Keratinocyte (primary cell): ENCODE results near the gene EBF3. TPM values are rescaled to one million over a fixed set of nuclear protein-coding genes. Genes with fewer than 3 reads are reported as not detected.

Experiments used
- DNase-seq: peaks from one replicate; pipeline ENCODE4 v3.0.0-alpha.2; 2011; ENCODE audit warnings: low read depth, missing footprints, low spot score
- FAIRE-seq: peaks from 2 replicates; lab custom pipeline; 2011; peaks lifted over from hg19 to GRCh38; lab: Jason Lieb, UNC
- H2AFZ ChIP-seq: 2 replicates; pipeline ENCODE4 v1.6.0; 2012; ENCODE audit warnings: low read length, control low read depth, inconsistent platforms; ENCODE audit not compliant: control insufficient read depth
- H3K27ac ChIP-seq: 2 replicates; pipeline ENCODE4 v1.5.1; 2011; ENCODE audit warnings: low read length; ENCODE audit not compliant: control insufficient read depth, insufficient read depth
- H3K27me3 ChIP-seq: 3 replicates; pipeline ENCODE4 v1.6.0; 2011; ENCODE audit warnings: low read length; ENCODE audit not compliant: control insufficient read depth, insufficient read depth; ENCODE audit errors: extremely low read depth
- H3K36me3 ChIP-seq, 2 experiments: 2 replicates in 1 of 2; 3 replicates in 1 of 2; pipeline ENCODE4 v1.5.1; 2011; ENCODE audit warnings: low read length in 2 of 2, mild to moderate bottlenecking in 1 of 2; ENCODE audit not compliant: control insufficient read depth in 2 of 2, insufficient read depth in 2 of 2; ENCODE audit errors: extremely low read depth in 1 of 2
- H3K4me1 ChIP-seq: 3 replicates; pipeline ENCODE4 v1.5.1; 2011; ENCODE audit warnings: low read length; ENCODE audit not compliant: control insufficient read depth, insufficient read depth; ENCODE audit errors: extremely low read depth
- H3K4me2 ChIP-seq: 3 replicates; pipeline ENCODE4 v1.6.0; 2011; ENCODE audit warnings: low read depth, low read length; ENCODE audit not compliant: control insufficient read depth, insufficient read depth; ENCODE audit errors: extremely low read depth
- H3K4me3 ChIP-seq, 3 experiments: fragments of 200-600 bp in 1 of 3; sonication (generic) in 1 of 3; 2 replicates in 2 of 3; 3 replicates in 1 of 3; pipeline ENCODE4 v1.5.1; 2011 to 2016; ENCODE audit warnings: low read length in 3 of 3, mild to moderate bottlenecking in 3 of 3, control low read depth in 2 of 3, inconsistent platforms in 1 of 3, low read depth in 1 of 3, mixed read lengths in 1 of 3, mixed run types in 1 of 3, moderate library complexity in 1 of 3; ENCODE audit not compliant: control insufficient read depth in 2 of 3, insufficient read depth in 2 of 3; ENCODE audit errors: extremely low read depth in 1 of 3
- H3K79me2 ChIP-seq: 2 replicates; pipeline ENCODE4 v1.6.0; 2012; ENCODE audit warnings: low read length; ENCODE audit not compliant: control insufficient read depth, insufficient read depth
- H3K9ac ChIP-seq: 3 replicates; pipeline ENCODE4 v1.6.0; 2011; ENCODE audit warnings: low read length; ENCODE audit not compliant: control insufficient read depth, insufficient read depth; ENCODE audit errors: extremely low read depth
- H3K9me1 ChIP-seq: 3 replicates; pipeline ENCODE4 v1.6.0; 2011; ENCODE audit warnings: low read length; ENCODE audit not compliant: control insufficient read depth, insufficient read depth; ENCODE audit errors: extremely low read depth
- H3K9me3 ChIP-seq: 2 replicates; pipeline ENCODE4 v1.5.1; 2012; ENCODE audit warnings: low read depth, low read length; ENCODE audit not compliant: control insufficient read depth
- H4K20me1 ChIP-seq: 3 replicates; pipeline ENCODE4 v1.6.0; 2011; ENCODE audit warnings: low read length; ENCODE audit not compliant: control insufficient read depth, insufficient read depth; ENCODE audit errors: extremely low read depth
- EZH2 ChIP-seq: IDR thresholded peaks from one replicate; pipeline ENCODE4 v1.6.1; 2012; ENCODE audit warnings: inconsistent platforms, mild to moderate bottlenecking, low read length, moderate library complexity
- dilution Hi-C: fragments of 300-500 bp; cut with MboI; formaldehyde crosslinking; loops from one replicate; pipeline ENCODE4 v1.7.0; 2020; ENCODE audit warnings: low sequenced_read_pairs; ENCODE audit not compliant: extremely low pct_ligation_motif_present
- polyA plus RNA-seq, 5 experiments: library from polyadenylated mRNA; depleted of rRNA in 3 of 5; stranded (reverse) in 3 of 5; stranded (forward) in 1 of 5; unstranded in 1 of 5; fragments of >200 nt; gene quantifications; 1 replicate in 1 of 5; 2 replicates in 3 of 5; 3 replicates in 1 of 5; pipeline versions ENCODE4 v1.2.1 to v1.2.3, GENCODE V29; 2011 to 2012; ENCODE audit warnings: missing spikeins in 2 of 5, low read depth in 1 of 5, low replicate concordance in 1 of 5
- TF ChIP-seq, protein P1 (sequence below), 3 experiments: IDR thresholded peaks in 1 of 3; conservative IDR thresholded peaks in 1 of 3; optimal IDR thresholded peaks in 1 of 3; 2 replicates in 2 of 3; 3 replicates in 1 of 3; pipeline versions ENCODE3 to v1.5.1; 2011; ENCODE audit warnings: low read length in 3 of 3, mild to moderate bottlenecking in 3 of 3, moderate library complexity in 2 of 3, control low read depth in 1 of 3, inconsistent platforms in 1 of 3; ENCODE audit not compliant: insufficient read depth in 2 of 3; ENCODE audit errors: extremely low read depth in 1 of 3

Gene EBF3
- polyA plus RNA-seq, 1 donor (not counting 4 experiments of a cell fraction or from before 2014, with no cell fraction given) = not detected

DNA sequence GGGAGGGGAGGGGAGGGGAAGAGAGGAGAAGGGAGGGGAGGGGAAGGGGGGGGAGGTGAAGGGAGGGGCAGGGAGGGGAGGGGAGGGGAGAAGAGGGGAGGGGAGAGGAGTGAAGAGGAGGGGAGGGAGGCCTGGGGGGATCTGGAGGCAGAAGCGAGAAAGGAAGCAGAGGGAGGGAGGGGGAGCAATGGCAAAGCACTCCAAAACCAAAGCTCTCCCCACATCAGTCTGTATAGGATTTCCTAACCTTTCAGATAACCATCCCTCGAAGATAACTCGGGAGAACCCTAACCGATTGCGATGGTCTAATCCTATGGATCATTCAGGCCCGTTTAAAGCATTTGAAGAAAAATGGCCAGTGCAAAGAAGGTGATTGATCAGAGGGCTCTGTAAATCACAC lies 19.0 kb downstream of the EBF3 start:
- H3K4me1 ChIP-seq = no peaks in the 10 kb centered on the region
- no peaks in the 10 kb centered on the region for H3K9me1 ChIP-seq
- H2AFZ ChIP-seq = no peak overlapping the region
- DNase-seq = no peak
- no peak overlapping the region for H3K27ac ChIP-seq
- no peaks in the 10 kb centered on the region for H3K27me3 ChIP-seq
- TF ChIP-seq, protein P1, sequence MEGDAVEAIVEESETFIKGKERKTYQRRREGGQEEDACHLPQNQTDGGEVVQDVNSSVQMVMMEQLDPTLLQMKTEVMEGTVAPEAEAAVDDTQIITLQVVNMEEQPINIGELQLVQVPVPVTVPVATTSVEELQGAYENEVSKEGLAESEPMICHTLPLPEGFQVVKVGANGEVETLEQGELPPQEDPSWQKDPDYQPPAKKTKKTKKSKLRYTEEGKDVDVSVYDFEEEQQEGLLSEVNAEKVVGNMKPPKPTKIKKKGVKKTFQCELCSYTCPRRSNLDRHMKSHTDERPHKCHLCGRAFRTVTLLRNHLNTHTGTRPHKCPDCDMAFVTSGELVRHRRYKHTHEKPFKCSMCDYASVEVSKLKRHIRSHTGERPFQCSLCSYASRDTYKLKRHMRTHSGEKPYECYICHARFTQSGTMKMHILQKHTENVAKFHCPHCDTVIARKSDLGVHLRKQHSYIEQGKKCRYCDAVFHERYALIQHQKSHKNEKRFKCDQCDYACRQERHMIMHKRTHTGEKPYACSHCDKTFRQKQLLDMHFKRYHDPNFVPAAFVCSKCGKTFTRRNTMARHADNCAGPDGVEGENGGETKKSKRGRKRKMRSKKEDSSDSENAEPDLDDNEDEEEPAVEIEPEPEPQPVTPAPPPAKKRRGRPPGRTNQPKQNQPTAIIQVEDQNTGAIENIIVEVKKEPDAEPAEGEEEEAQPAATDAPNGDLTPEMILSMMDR (optimal IDR thresholded peaks at IDR 0.05 in 1 of 3, IDR thresholded peaks at IDR 0.05 in 1 of 3, conservative IDR thresholded peaks at IDR 0.05 in 1 of 3; ENCODE audit: extremely low read depth in 1 of 3, insufficient read depth in 2 of 3, low read length in 3 of 3) = no peak
- no peak for TF ChIP-seq EZH2
- no peak overlapping the region for H3K4me2 ChIP-seq
- H3K36me3 ChIP-seq = no peaks in the 10 kb centered on the region
- no peak for FAIRE-seq
- no peak overlapping the region for H3K9ac ChIP-seq
- dilution Hi-C loops = no loop called here
- no peak overlapping the region for H3K4me3 ChIP-seq
- no peaks in the 10 kb centered on the region for H3K79me2 ChIP-seq
- no peaks in the 10 kb centered on the region for H4K20me1 ChIP-seq
- no peaks in the 10 kb centered on the region for H3K9me3 ChIP-seq

DNA sequence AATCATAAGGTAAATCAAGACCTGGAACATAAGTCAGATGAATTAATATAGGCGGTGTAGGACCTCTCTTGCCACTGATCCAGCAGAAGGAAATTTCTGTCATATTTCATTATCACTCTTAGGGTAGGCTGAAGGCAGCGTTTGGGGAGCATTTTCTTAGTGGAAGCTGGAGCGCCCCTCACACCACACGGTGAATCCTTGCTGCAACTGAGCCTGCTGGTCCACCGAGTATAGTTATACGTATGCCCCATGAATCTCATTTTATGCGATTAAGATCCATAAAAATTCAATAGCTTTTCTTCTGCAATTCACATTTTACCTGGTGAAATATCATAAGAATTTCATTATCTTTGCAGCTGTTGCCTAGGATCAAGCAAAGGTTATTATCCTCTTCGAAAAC lies 19.6 kb downstream of the EBF3 start:
- H3K9ac ChIP-seq = no peak overlapping the region
- no peak overlapping the region for H3K27ac ChIP-seq
- H3K36me3 ChIP-seq = no peaks in the 10 kb centered on the region
- no peaks in the 10 kb centered on the region for H3K79me2 ChIP-seq
- no peak overlapping the region for H3K4me3 ChIP-seq
- H4K20me1 ChIP-seq = no peaks in the 10 kb centered on the region
- dilution Hi-C loops = no loop called here
- no peak for TF ChIP-seq EZH2
- no peak overlapping the region for H3K4me2 ChIP-seq
- H3K9me1 ChIP-seq = no peaks in the 10 kb centered on the region
- H2AFZ ChIP-seq = no peak overlapping the region
- H3K9me3 ChIP-seq = no peaks in the 10 kb centered on the region
- no peaks in the 10 kb centered on the region for H3K4me1 ChIP-seq
- DNase-seq (no peak), FAIRE-seq (no peak)
- H3K27me3 ChIP-seq = no peaks in the 10 kb centered on the region
